CD4-positive, alpha-beta memory T cell (primary cell): ENCODE measurements around the gene MORN1. TPM values are rescaled to one million over a fixed set of nuclear protein-coding genes. Genes with fewer than 3 reads are reported as not detected.

ENCODE experiments used
- CTCF ChIA-PET: fragments of 350-600 bp; sonication (Branson Sonifier 250); formaldehyde crosslinking; loops from one replicate; lab custom pipeline; 2021; ENCODE audit warnings: inconsistent platforms; ENCODE audit not compliant: partially characterized antibody; lab: Charles Lee
- POLR2A ChIA-PET: fragments of 350-600 bp; sonication (Branson Sonifier 250); formaldehyde crosslinking; loops from one replicate; lab custom pipeline; 2021; ENCODE audit not compliant: partially characterized antibody; lab: Charles Lee
- DNase-seq, 5 donors: peaks; one replicate each; pipeline versions ENCODE4 v3.0.0 to v3.0.0-alpha.2; 2020 to 2022; ENCODE audit warnings: mixed read lengths in 1 of 5
- H3K27ac ChIP-seq: one replicate; pipeline ENCODE4 v1.7.0; 2013; ENCODE audit warnings: low read depth, low read length
- H3K27me3 ChIP-seq: 2 replicates; pipeline ENCODE4 v1.7.0; 2013; ENCODE audit warnings: mild to moderate bottlenecking, low read length, moderate library complexity; ENCODE audit not compliant: insufficient read depth
- H3K36me3 ChIP-seq: 2 replicates; pipeline ENCODE4 v1.7.0; 2013; ENCODE audit warnings: mild to moderate bottlenecking, low read length, moderate library complexity; ENCODE audit not compliant: insufficient read depth
- H3K4me1 ChIP-seq: 2 replicates; pipeline ENCODE4 v1.7.0; 2013; ENCODE audit warnings: mild to moderate bottlenecking, low read length, moderate library complexity; ENCODE audit not compliant: insufficient read depth
- H3K4me3 ChIP-seq, 2 donors: one replicate each; pipeline ENCODE4 v1.7.0; 2013; ENCODE audit warnings: low read length in 2 of 2, mild to moderate bottlenecking in 1 of 2
- H3K9me3 ChIP-seq, 2 donors: one replicate each; pipeline ENCODE4 v1.7.0; 2013; ENCODE audit warnings: low read length in 2 of 2, control low read depth in 1 of 2; ENCODE audit not compliant: control insufficient read depth in 1 of 2
- H3K27ac Mint-ChIP-seq, 7 donors: one replicate each; pipeline ENCODE4 v1.8.0; 2020 to 2021; ENCODE audit warnings: mixed read lengths in 7 of 7, mild to moderate bottlenecking in 6 of 7, inconsistent platforms in 3 of 7, moderate library complexity in 3 of 7
- H3K27me3 Mint-ChIP-seq, 2 donors: one replicate each; pipeline ENCODE4 v1.8.0; 2020 to 2021; ENCODE audit warnings: mixed read lengths in 2 of 2
- H3K36me3 Mint-ChIP-seq, 2 donors: one replicate each; pipeline ENCODE4 v1.8.0; 2020 to 2021; ENCODE audit warnings: mixed read lengths in 2 of 2, inconsistent platforms in 1 of 2, mild to moderate bottlenecking in 1 of 2
- H3K4me1 Mint-ChIP-seq, 4 donors: one replicate each; pipeline ENCODE4 v1.8.0; 2020 to 2021; ENCODE audit warnings: mixed read lengths in 4 of 4, mild to moderate bottlenecking in 1 of 4
- H3K4me3 Mint-ChIP-seq, 8 donors: one replicate each; pipeline ENCODE4 v1.8.0; 2020 to 2021; ENCODE audit warnings: mixed read lengths in 8 of 8, mild to moderate bottlenecking in 7 of 8, moderate library complexity in 6 of 8, inconsistent platforms in 3 of 8
- H3K9me3 Mint-ChIP-seq, 8 donors: one replicate each; pipeline ENCODE4 v1.8.0; 2020 to 2021; ENCODE audit warnings: mixed read lengths in 8 of 8, mild to moderate bottlenecking in 5 of 8, inconsistent platforms in 3 of 8, moderate library complexity in 1 of 8
- intact Hi-C: fragments of 100-400 bp; cut with micrococcal nuclease; formaldehyde crosslinking; loops from one replicate; pipeline ENCODE4 v1.15.1; 2023
- polyA plus RNA-seq, 2 donors: library from polyadenylated mRNA; unstranded; fragments of 300-500 nt; fragmentation: Illumina TruSeq; gene quantifications; one replicate each; pipeline ENCODE4 v1.2.3, GENCODE V29; 2021
- total RNA-seq, 2 experiments: library from RNA; stranded (reverse); gene quantifications; one replicate each; pipeline ENCODE4 v1.2.3, GENCODE V29; 2021

Gene MORN1
- total and polyA plus RNA-seq, 4 experiments from 2014 or later, result 1.9 to 15.3 (median 7.4) TPM

GRCh38 chr1:2356911-2357845 is 34.2 kb downstream of the MORN1 start:
- Mint-ChIP-seq H3K9me3 (peaks cover 0 to 2% (median 1%) of the 10 kb centered on the region in 8 donors), H3K4me3 (no peak overlapping the region), H3K27ac (no peak overlapping the region), H3K36me3 (peaks cover under 1 to 3% of the 10 kb centered on the region in 2 donors), H3K27me3 (no peaks in the 10 kb centered on the region), H3K4me1 (peaks cover 0 to 2% (median 0%) of the 10 kb centered on the region in 4 donors)
- H3K4me1 ChIP-seq, result no peaks in the 10 kb centered on the region
- intact Hi-C loops, result no loop called here
- no peak overlapping the region for H3K4me3 ChIP-seq
- no peaks in the 10 kb centered on the region for H3K36me3 ChIP-seq
- H3K9me3 ChIP-seq, result no peaks in the 10 kb centered on the region
- ChIA-PET CTCF (no interaction called here), POLR2A (no interaction called here)
- no peak overlapping the region for H3K27ac ChIP-seq
- no peak for DNase-seq
- no peaks in the 10 kb centered on the region for H3K27me3 ChIP-seq

DNA sequence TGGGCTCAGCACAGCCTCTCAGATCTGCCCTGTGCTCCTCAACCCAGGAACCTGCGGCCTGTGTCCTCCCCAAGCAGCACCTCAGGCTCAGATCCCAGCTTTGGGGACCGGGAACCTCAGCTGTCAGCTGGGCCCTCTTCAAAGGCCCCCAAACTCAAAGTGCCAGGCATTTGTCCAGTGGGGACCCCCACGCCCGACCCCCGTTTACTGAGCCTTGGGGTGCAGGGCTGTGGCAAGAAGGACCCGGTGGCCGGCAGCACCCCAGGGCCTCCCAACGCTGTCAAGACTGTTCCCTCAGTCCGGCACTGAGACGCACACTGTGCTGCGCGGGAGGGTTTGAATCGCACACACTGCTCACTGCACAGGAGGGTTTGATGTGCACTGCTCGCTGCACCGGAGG is 35.0 kb downstream of the MORN1 start:
- no peaks in the 10 kb centered on the region for H3K27me3 Mint-ChIP-seq
- H3K27ac Mint-ChIP-seq, result no peak overlapping the region
- no peak for DNase-seq
- intact Hi-C loops, result no loop called here
- no peaks in the 10 kb centered on the region for H3K4me1 ChIP-seq
- peaks cover 0 to 2% (median 0%) of the 10 kb centered on the region in 8 donors for H3K9me3 Mint-ChIP-seq
- H3K4me3 Mint-ChIP-seq, result no peak overlapping the region
- CTCF ChIA-PET, result no interaction called here
- no peaks in the 10 kb centered on the region for H3K36me3 ChIP-seq
- no peaks in the 10 kb centered on the region for H3K27me3 ChIP-seq
- H3K4me3 ChIP-seq, result no peak overlapping the region
- peaks cover 0 to 3% of the 10 kb centered on the region in 2 donors for H3K36me3 Mint-ChIP-seq
- H3K4me1 Mint-ChIP-seq, result peaks cover 0 to 2% (median 0%) of the 10 kb centered on the region in 4 donors
- no peak overlapping the region for H3K27ac ChIP-seq
- H3K9me3 ChIP-seq, result no peaks in the 10 kb centered on the region
- POLR2A ChIA-PET, result no interaction called here

DNA sequence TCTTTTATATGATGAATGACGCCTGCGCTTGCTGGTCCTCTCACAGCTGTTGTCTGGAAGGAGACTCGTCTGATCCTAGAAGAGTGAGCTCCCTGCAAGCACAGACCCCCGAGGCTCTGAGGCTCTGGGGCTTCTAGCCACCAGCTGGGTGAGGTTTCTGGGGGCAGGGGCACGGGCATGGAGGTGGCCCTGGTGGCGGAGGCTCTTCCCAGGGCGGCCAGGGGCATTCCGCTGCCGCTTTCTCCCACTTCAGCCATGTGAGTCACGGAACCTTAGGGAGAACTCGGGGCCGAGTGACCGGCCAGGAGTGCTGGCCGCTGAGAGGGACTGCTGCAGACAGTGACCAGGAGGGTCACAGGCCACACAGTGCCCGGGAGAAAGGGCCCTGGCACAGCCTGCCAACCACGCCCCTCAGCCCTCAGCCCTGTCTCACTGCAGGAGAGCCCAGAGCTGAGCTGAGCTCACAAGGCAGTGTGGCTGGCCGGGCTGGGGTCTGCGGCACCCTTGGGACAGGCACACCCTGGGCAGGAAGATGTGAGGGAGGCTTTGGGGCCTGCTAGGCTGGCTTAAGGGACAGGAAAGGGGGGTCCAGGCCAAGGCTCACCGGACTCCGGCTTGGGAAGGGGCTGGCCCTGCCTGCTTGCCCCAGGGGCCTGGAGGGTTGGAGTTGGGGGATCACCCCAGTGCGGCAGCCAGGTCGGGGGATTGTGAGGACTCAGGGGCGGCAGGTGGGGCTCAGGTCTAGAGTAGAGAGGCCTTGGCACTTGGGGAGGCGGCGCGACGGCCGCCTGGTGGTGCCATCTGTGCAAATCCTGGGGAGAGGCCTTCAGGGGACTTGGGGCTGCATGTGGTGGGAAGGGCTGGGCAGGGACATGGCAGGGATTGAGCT is 35.7 kb downstream of the MORN1 start:
- ChIA-PET POLR2A (no interaction called here), CTCF (no interaction called here)
- no peak for DNase-seq
- no peaks in the 10 kb centered on the region for H3K9me3 ChIP-seq
- Mint-ChIP-seq H3K9me3 (peaks cover 0 to 2% (median 0%) of the 10 kb centered on the region in 8 donors), H3K27ac (no peak overlapping the region), H3K4me1 (peaks cover 0 to 2% (median 0%) of the 10 kb centered on the region in 4 donors), H3K27me3 (no peaks in the 10 kb centered on the region), H3K36me3 (peaks cover 0 to 3% of the 10 kb centered on the region in 2 donors), H3K4me3 (no peak overlapping the region)
- intact Hi-C loops, result no loop called here
- H3K27me3 ChIP-seq, result no peaks in the 10 kb centered on the region
- no peak overlapping the region for H3K4me3 ChIP-seq
- H3K4me1 ChIP-seq, result no peaks in the 10 kb centered on the region
- no peak overlapping the region for H3K27ac ChIP-seq
- no peaks in the 10 kb centered on the region for H3K36me3 ChIP-seq

DNA sequence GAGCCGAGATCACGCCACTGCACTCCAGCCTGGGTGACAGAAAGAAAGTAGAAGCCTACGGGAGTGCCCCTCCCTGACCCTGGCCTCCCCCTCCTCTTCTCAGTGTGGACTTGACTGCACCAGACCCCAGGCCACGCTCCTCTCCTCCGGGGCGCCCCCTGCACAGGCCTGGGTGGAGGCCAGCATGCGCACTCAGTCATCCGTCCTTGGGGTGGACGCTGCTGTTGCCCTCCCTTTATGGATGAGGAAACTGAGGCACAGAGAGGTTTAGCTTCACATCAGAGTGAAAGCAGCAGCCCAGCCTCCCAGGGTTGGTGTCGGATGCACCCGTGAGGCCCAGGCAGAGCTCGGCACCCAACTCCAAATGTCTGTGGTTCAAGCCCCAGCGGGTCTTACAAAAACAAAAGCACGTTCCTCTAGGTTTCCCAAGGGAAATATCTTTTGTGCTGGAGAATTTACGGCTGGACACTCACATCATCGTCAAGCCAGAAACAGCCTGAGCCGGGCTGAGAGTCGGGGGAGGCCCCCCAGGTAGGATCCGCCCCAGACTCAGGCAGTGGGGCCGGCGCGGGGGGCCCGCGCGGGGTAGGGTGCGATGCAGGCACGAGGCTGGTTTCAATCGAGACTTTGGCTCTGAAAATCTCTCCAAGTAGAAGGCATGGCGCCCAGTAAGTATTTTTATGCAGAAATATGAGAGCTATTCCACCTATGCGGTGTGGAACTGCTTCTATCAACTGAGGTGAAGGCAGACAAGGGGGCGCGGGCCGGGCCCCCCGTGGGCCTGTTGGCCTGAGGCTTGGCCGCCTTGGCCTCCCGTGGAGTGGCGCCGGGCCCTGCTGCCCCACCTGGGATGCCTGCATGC is 36.6 kb downstream of the MORN1 start:
- H3K27me3 ChIP-seq, result no peaks in the 10 kb centered on the region
- CTCF ChIA-PET, result no interaction called here
- peaks cover 0 to 2% (median 0%) of the 10 kb centered on the region in 4 donors for H3K4me1 Mint-ChIP-seq
- no peak overlapping the region for H3K4me3 Mint-ChIP-seq
- H3K36me3 ChIP-seq, result no peaks in the 10 kb centered on the region
- intact Hi-C loops, result no loop called here
- H3K27me3 Mint-ChIP-seq, result no peaks in the 10 kb centered on the region
- H3K4me1 ChIP-seq, result no peaks in the 10 kb centered on the region
- no peak overlapping the region for H3K27ac Mint-ChIP-seq
- H3K9me3 ChIP-seq, result no peaks in the 10 kb centered on the region
- H3K4me3 ChIP-seq, result no peak overlapping the region
- H3K36me3 Mint-ChIP-seq, result no peaks in the 10 kb centered on the region
- POLR2A ChIA-PET, result no interaction called here
- H3K9me3 Mint-ChIP-seq, result peaks cover 0 to 2% (median 0%) of the 10 kb centered on the region in 8 donors
- no peak overlapping the region for H3K27ac ChIP-seq
- DNase-seq, result no peak

DNA sequence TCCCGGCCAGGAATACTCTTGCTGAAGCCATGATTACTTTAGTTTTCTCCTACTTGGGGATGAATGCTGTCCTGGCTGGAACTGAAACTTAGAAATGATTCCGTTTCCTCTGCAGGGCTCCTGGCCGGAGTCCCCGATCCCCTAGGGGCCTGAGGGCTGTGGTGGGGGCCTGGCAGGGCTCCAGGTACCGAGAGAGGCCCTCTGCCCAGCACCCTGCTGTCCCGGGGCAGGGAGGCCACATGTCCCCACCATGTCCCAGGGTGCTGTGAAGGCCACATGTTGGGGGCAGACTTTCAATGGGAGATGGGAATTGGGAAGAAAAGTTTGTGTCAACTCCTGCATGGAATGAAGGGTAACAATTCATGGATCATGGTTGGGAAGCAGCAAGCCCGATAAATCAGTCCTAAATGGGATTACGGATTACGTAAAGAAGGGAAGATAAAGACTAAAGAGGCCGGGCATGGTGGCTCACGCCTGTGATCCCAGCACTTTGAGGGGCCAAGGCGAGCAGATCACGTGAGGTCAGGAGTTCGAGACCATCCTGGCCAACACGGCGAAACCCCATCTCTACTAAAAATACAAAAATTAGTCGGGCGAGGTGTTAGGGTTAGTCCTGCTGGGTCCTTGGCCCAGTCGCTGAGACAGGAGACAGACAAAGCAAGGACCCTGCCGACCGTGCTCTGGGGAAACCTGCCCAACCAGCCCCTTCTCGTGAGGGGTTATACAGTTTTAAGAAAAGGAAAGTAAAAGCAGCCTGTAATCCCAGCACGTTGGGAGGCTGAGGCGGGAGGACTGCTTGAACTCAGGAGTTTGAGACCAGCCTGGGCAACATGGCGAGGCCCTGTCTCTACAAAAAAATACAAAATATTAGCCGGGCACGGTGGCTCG is 37.6 kb downstream of the MORN1 start:
- intact Hi-C loops, result no loop called here
- ChIA-PET POLR2A (no interaction called here), CTCF (no interaction called here)
- no peaks in the 10 kb centered on the region for H3K36me3 Mint-ChIP-seq
- no peaks in the 10 kb centered on the region for H3K4me1 ChIP-seq
- no peaks in the 10 kb centered on the region for H3K36me3 ChIP-seq
- H3K27ac Mint-ChIP-seq, result peak overlapping the region in 1 of 7 donors; percentile 41
- H3K9me3 ChIP-seq, result no peaks in the 10 kb centered on the region
- H3K4me3 Mint-ChIP-seq, result no peak overlapping the region
- no peak overlapping the region for H3K27ac ChIP-seq
- no peaks in the 10 kb centered on the region for H3K4me1 Mint-ChIP-seq
- DNase-seq, result no peak
- no peaks in the 10 kb centered on the region for H3K27me3 Mint-ChIP-seq
- no peaks in the 10 kb centered on the region for H3K27me3 ChIP-seq
- H3K4me3 ChIP-seq, result no peak overlapping the region
- H3K9me3 Mint-ChIP-seq, result peaks cover 0 to 2% (median 0%) of the 10 kb centered on the region in 8 donors

GRCh38 chr1:2352897-2353550 is 38.3 kb downstream of the MORN1 start:
- Histone ChIP-seq H3K4me3 (no peak overlapping the region), H3K9me3 (no peaks in the 10 kb centered on the region), H3K27me3 (no peaks in the 10 kb centered on the region), H3K4me1 (no peaks in the 10 kb centered on the region), H3K27ac (no peak overlapping the region), H3K36me3 (no peaks in the 10 kb centered on the region)
- ChIA-PET CTCF (no interaction called here), POLR2A (no interaction called here)
- Mint-ChIP-seq H3K27ac (no peak overlapping the region), H3K4me1 (no peaks in the 10 kb centered on the region), H3K27me3 (no peaks in the 10 kb centered on the region), H3K4me3 (no peak overlapping the region), H3K36me3 (no peaks in the 10 kb centered on the region), H3K9me3 (peaks cover 0 to 2% (median 0%) of the 10 kb centered on the region in 8 donors)
- no peak for DNase-seq
- intact Hi-C loops, result no loop called here
